Mesendoderm (in vitro differentiated cells): ENCODE data around the gene NTN3.

Experiments used
- DNase-seq: peaks from one replicate; pipeline ENCODE4 v3.0.0; 2013
- H2AK5ac ChIP-seq: 2 replicates; pipeline ENCODE4 v1.6.1; 2013; ENCODE audit warnings: low read length, inconsistent platforms
- H2BK120ac ChIP-seq: 2 replicates; pipeline ENCODE4 v1.6.1; 2013; ENCODE audit warnings: low read depth, mild to moderate bottlenecking, low read length, moderate library complexity, mixed read lengths
- H2BK15ac ChIP-seq: replicated peaks from 2 replicates; pipeline ENCODE4 v1.6.1; 2013; ENCODE audit warnings: low read depth, mild to moderate bottlenecking, moderate library complexity
- H2BK5ac ChIP-seq: 2 replicates; pipeline ENCODE4 v1.6.1; 2013; ENCODE audit warnings: low read length, inconsistent platforms
- H3K18ac ChIP-seq: 2 replicates; pipeline ENCODE4 v1.6.1; 2013; ENCODE audit warnings: mild to moderate bottlenecking, low read length, mixed read lengths
- H3K23ac ChIP-seq: one replicate; pipeline ENCODE4 v1.6.1; 2013; ENCODE audit warnings: low read length
- H3K27ac ChIP-seq: 2 replicates; pipeline ENCODE4 v1.5.1; 2013; ENCODE audit warnings: low read depth, mild to moderate bottlenecking, inconsistent platforms, low read length, moderate library complexity
- H3K27me3 ChIP-seq: 2 replicates; pipeline ENCODE4 v1.6.1; 2013; ENCODE audit warnings: low read length, control low read depth, mild to moderate bottlenecking, inconsistent platforms; ENCODE audit not compliant: insufficient read depth, poor library complexity
- H3K36me3 ChIP-seq: 2 replicates; pipeline ENCODE4 v1.6.1; 2013; ENCODE audit warnings: low read length, inconsistent platforms; ENCODE audit not compliant: control insufficient read depth, insufficient read depth
- H3K4ac ChIP-seq: one replicate; pipeline ENCODE4 v1.6.1; 2013; ENCODE audit warnings: low read depth, mild to moderate bottlenecking, low read length, moderate library complexity
- H3K4me1 ChIP-seq: 2 replicates; pipeline ENCODE4 v1.6.1; 2013; ENCODE audit warnings: low read depth, low read length, inconsistent platforms; ENCODE audit not compliant: control insufficient read depth
- H3K4me2 ChIP-seq: 2 replicates; pipeline ENCODE4 v1.6.1; 2013; ENCODE audit warnings: low read length
- H3K4me3 ChIP-seq: 2 replicates; pipeline ENCODE4 v1.5.1; 2013; ENCODE audit warnings: mild to moderate bottlenecking, low read length
- H3K56ac ChIP-seq: one replicate; pipeline ENCODE4 v1.6.1; 2013; ENCODE audit warnings: low read length
- H3K79me1 ChIP-seq: 2 replicates; pipeline ENCODE4 v1.6.1; 2013; ENCODE audit warnings: low read length, inconsistent platforms
- H3K79me2 ChIP-seq: 2 replicates; pipeline ENCODE4 v1.6.1; 2013; ENCODE audit warnings: mild to moderate bottlenecking, low read length; ENCODE audit not compliant: control insufficient read depth, insufficient read depth
- H3K9ac ChIP-seq: 2 replicates; pipeline ENCODE4 v1.6.1; 2013; ENCODE audit warnings: low read length, inconsistent platforms
- H4K5ac ChIP-seq: one replicate; pipeline ENCODE4 v1.6.1; 2013; ENCODE audit warnings: low read length
- H4K8ac ChIP-seq: one replicate; pipeline ENCODE4 v1.6.1; 2013; ENCODE audit warnings: low read depth, mild to moderate bottlenecking, control low read depth, low read length, moderate library complexity
- WGBS: extraction: QIAGEN DNeasy Blood & Tissue Kit; methylation state at CpG from one replicate; pipeline ENCODE4 v1.1.7; 2013; ENCODE audit warnings: low lambda C conversion rate, missing lambda C conversion rate; ENCODE audit not compliant: insufficient coverage; ENCODE audit errors: extremely low coverage; 5-methylcytosine and 5-hydroxymethylcytosine counted together

Gene NTN3

GRCh38 chr16:2426941-2427361 lies 44.1 kb upstream of the NTN3 start:
- Histone ChIP-seq H3K27ac (no peak overlapping the region), H3K36me3 (no peaks in the 10 kb centered on the region), H2AK5ac (no peak overlapping the region), H3K27me3 (no peaks in the 10 kb centered on the region), H3K79me1 (peaks cover 8% of the 10 kb centered on the region), H3K56ac (peak overlapping the region; percentile 49), H3K18ac (no peak overlapping the region), H3K4me3 (no peak overlapping the region), H4K5ac (no peak overlapping the region), H2BK15ac (no peak overlapping the region), H2BK120ac (no peak overlapping the region), H3K4me1 (peaks cover 5% of the 10 kb centered on the region), H3K4ac (no peak overlapping the region), H3K23ac (no peak overlapping the region), H2BK5ac (no peak overlapping the region), H3K4me2 (no peak overlapping the region), H4K8ac (no peak overlapping the region), H3K79me2 (peaks cover 16% of the 10 kb centered on the region), H3K9ac (no peak overlapping the region)
- WGBS = no CpG with 5 or more reads among the region's 6 CpGs
- no peak for DNase-seq

GRCh38 chr16:2427526-2427925 lies 43.6 kb upstream of the NTN3 start:
- Histone ChIP-seq H3K79me2 (peaks cover 16% of the 10 kb centered on the region), H3K4ac (no peak overlapping the region), H4K5ac (no peak overlapping the region), H3K18ac (no peak overlapping the region), H3K4me3 (no peak overlapping the region), H3K27ac (no peak overlapping the region), H3K56ac (peak overlapping the region; percentile 99), H3K79me1 (peaks cover 10% of the 10 kb centered on the region), H3K36me3 (peaks cover 3% of the 10 kb centered on the region), H2AK5ac (no peak overlapping the region), H4K8ac (no peak overlapping the region), H2BK120ac (no peak overlapping the region), H3K4me1 (peaks cover 5% of the 10 kb centered on the region), H3K4me2 (no peak overlapping the region), H3K23ac (no peak overlapping the region), H3K9ac (no peak overlapping the region), H2BK5ac (no peak overlapping the region), H2BK15ac (no peak overlapping the region), H3K27me3 (no peaks in the 10 kb centered on the region)
- no CpG with 5 or more reads among the region's 4 CpGs for WGBS
- no peak for DNase-seq

- Histone ChIP-seq H3K36me3 (peaks cover 9% of the 10 kb centered on the region), H3K27ac (peak overlapping the region; percentile 13), H4K8ac (no peak overlapping the region), H3K4me3 (peak overlapping the region; percentile 57), H3K9ac (peak overlapping the region; percentile 98), H3K23ac (no peak overlapping the region), H3K4me1 (peaks cover 5% of the 10 kb centered on the region), H4K5ac (no peak overlapping the region), H3K56ac (peak overlapping the region; percentile 99), H3K4me2 (peak overlapping the region; percentile 91), H2BK5ac (peak overlapping the region; percentile 80), H2AK5ac (no peak overlapping the region), H3K4ac (no peak overlapping the region), H3K79me2 (peaks cover 16% of the 10 kb centered on the region), H3K18ac (peak overlapping the region; percentile 3), H2BK120ac (no peak overlapping the region), H2BK15ac (no peak overlapping the region), H3K27me3 (no peaks in the 10 kb centered on the region), H3K79me1 (peaks cover 14% of the 10 kb centered on the region)
- no CpG with 5 or more reads among the region's 28 CpGs for WGBS
- peak; percentile 76 for DNase-seq
Observed at GRCh38 chr16:2428051-2428783, 42.9 kb upstream of the NTN3 start.

GRCh38 chr16:2428784-2429033 lies 42.4 kb upstream of the NTN3 start:
- Histone ChIP-seq H3K18ac (peak overlapping the region; percentile 3), H3K27me3 (no peaks in the 10 kb centered on the region), H3K23ac (peak overlapping the region; percentile 66), H3K79me1 (peaks cover 14% of the 10 kb centered on the region), H4K8ac (no peak overlapping the region), H3K4me2 (peak overlapping the region; percentile 91), H3K4me1 (peaks cover 5% of the 10 kb centered on the region), H3K79me2 (peaks cover 16% of the 10 kb centered on the region), H3K4me3 (peak overlapping the region; percentile 57), H4K5ac (no peak overlapping the region), H2BK5ac (peak overlapping the region; percentile 80), H2BK15ac (no peak overlapping the region), H3K56ac (peak overlapping the region; percentile 99), H2AK5ac (no peak overlapping the region), H3K27ac (peak overlapping the region; percentile 13), H2BK120ac (no peak overlapping the region), H3K36me3 (peaks cover 9% of the 10 kb centered on the region), H3K9ac (peak overlapping the region; percentile 98), H3K4ac (no peak overlapping the region)
- no peak for DNase-seq
- WGBS = no CpG with 5 or more reads among the region's 24 CpGs

- H3K9ac ChIP-seq = peak within 1 kb of the TSS; percentile 98
- H4K5ac ChIP-seq = no peak within 1 kb of the TSS
- H3K4me3 ChIP-seq = peak within 1 kb of the TSS; percentile 93
- H3K36me3 ChIP-seq = peaks cover 9% of the 10 kb centered on the region
- H2BK120ac ChIP-seq = peak within 1 kb of the TSS; percentile 24
- H3K4ac ChIP-seq = peak within 1 kb of the TSS; percentile 17
- H2BK5ac ChIP-seq = peak within 1 kb of the TSS; percentile 80
- DNase-seq = peak; percentile 98
- H3K79me1 ChIP-seq = peaks cover 14% of the 10 kb centered on the region
- no peak within 1 kb of the TSS for H2BK15ac ChIP-seq
- H3K27ac ChIP-seq = peak within 1 kb of the TSS; percentile 72
- WGBS = no CpG with 5 or more reads among the region's 103 CpGs
- peak within 1 kb of the TSS; percentile 66 for H3K23ac ChIP-seq
- no peak within 1 kb of the TSS for H4K8ac ChIP-seq
- H2AK5ac ChIP-seq = no peak within 1 kb of the TSS
- H3K18ac ChIP-seq = peak within 1 kb of the TSS; percentile 81
- H3K4me2 ChIP-seq = peak within 1 kb of the TSS; percentile 91
- H3K4me1 ChIP-seq = peaks cover 5% of the 10 kb centered on the region
- H3K79me2 ChIP-seq = peaks cover 16% of the 10 kb centered on the region
- no peaks in the 10 kb centered on the region for H3K27me3 ChIP-seq
- peak within 1 kb of the TSS; percentile 99 for H3K56ac ChIP-seq
Observed at GRCh38 chr16:2429034-2429770, 41.9 kb upstream of the NTN3 start, which contains the start of gene CCNF. Gene CCNF (plus strand): TSS chr16:2429447. CDS start chr16:2429482, 35 bp downstream.
